OCI-LY1 (cell line): ENCODE measurements around the gene MIS18A.
A peak's percentile ranks its signal among the peaks of the same experiment; 100 is the strongest.

Source experiments
- H2AFZ ChIP-seq: fragments of 200-600 bp; sonication (generic), shearing (Covaris generic); 2 replicates; pipeline ENCODE4 v1.6.0; 2014; ENCODE audit warnings: antibody characterized with exemption, mild to moderate bottlenecking, low read length
- H3F3A ChIP-seq: fragments of 200-600 bp; sonication (generic), shearing (Covaris generic); 2 replicates; pipeline ENCODE4 v1.6.0; 2014; ENCODE audit warnings: mild to moderate bottlenecking, antibody characterized with exemption, low read length, moderate library complexity; ENCODE audit not compliant: insufficient read depth
- H3K27ac ChIP-seq: fragments of 200-600 bp; sonication (generic); 2 replicates; pipeline ENCODE4 v1.5.1; 2014; ENCODE audit warnings: low read length, mixed run types, mild to moderate bottlenecking, low read depth; ENCODE audit not compliant: poor library complexity, severe bottlenecking
- H3K27me3 ChIP-seq: fragments of 200-600 bp; sonication (generic); 2 replicates; pipeline ENCODE4 v1.6.0; 2014; ENCODE audit warnings: antibody characterized with exemption, mild to moderate bottlenecking, low read length, moderate library complexity; ENCODE audit not compliant: insufficient read depth
- H3K36me3 ChIP-seq: fragments of 200-600 bp; sonication (generic); 2 replicates; pipeline ENCODE4 v1.6.1; 2014; ENCODE audit warnings: mild to moderate bottlenecking, antibody characterized with exemption, low read length, moderate library complexity, mixed read lengths; ENCODE audit not compliant: insufficient read depth
- H3K4me1 ChIP-seq: fragments of 200-600 bp; sonication (generic); 2 replicates; pipeline ENCODE4 v1.5.1; 2014; ENCODE audit warnings: mild to moderate bottlenecking, low read length, moderate library complexity; ENCODE audit not compliant: insufficient read depth, severe bottlenecking
- H3K4me2 ChIP-seq: fragments of 200-600 bp; sonication (generic), shearing (Covaris generic); 2 replicates; pipeline ENCODE4 v1.6.1; 2014; ENCODE audit warnings: low read length
- H3K4me3 ChIP-seq: fragments of 200-600 bp; sonication (generic); 2 replicates; pipeline ENCODE4 v1.5.1; 2014; ENCODE audit warnings: low read length, low read depth, mild to moderate bottlenecking, mixed read lengths; ENCODE audit not compliant: poor library complexity, severe bottlenecking
- H3K79me2 ChIP-seq: fragments of 200-600 bp; shearing (Covaris generic); 2 replicates; pipeline ENCODE4 v1.6.1; 2016; ENCODE audit warnings: mixed run types, low read length, mixed read lengths; ENCODE audit not compliant: insufficient read depth
- H3K9ac ChIP-seq: fragments of 200-600 bp; sonication (generic), shearing (Covaris generic); 2 replicates; pipeline ENCODE4 v1.6.1; 2014; ENCODE audit warnings: mild to moderate bottlenecking, low read length, mixed read lengths
- H3K9me2 ChIP-seq: fragments of 200-600 bp; sonication (generic), shearing (Covaris generic); 2 replicates; pipeline ENCODE4 v1.6.1; 2014; ENCODE audit warnings: low read depth, mild to moderate bottlenecking, low read length, mixed read lengths
- H3K9me3 ChIP-seq: fragments of 200-600 bp; shearing (Covaris generic); 2 replicates; pipeline ENCODE4 v1.6.1; 2014; ENCODE audit warnings: low read length, mixed read lengths
- H4K20me1 ChIP-seq: fragments of 200-600 bp; sonication (generic), shearing (Covaris generic); 2 replicates; pipeline ENCODE4 v1.6.0; 2016; ENCODE audit warnings: mild to moderate bottlenecking, low read length; ENCODE audit not compliant: insufficient read depth
- CTCF ChIP-seq: fragments of 200-600 bp; sonication (generic), shearing (Covaris generic); IDR thresholded peaks from 2 replicates; pipeline ENCODE4 v1.5.1; 2017; ENCODE audit warnings: mild to moderate bottlenecking, antibody characterized with exemption, low read length, moderate library complexity, mixed read lengths
- EZH2 ChIP-seq: fragments of 200-600 bp; sonication (generic), shearing (Covaris generic); IDR thresholded peaks from 2 replicates; pipeline ENCODE4 v1.8.0; 2017; ENCODE audit warnings: borderline replicate concordance, mixed run types, mild to moderate bottlenecking, antibody characterized with exemption, low read length, moderate library complexity, mixed read lengths

Gene MIS18A

GRCh38 chr21:32278518-32279376, at the start of gene MIS18A:
TSS of gene MIS18A (minus strand) at chr21:32279049. CDS start at chr21:32279014, 35 bp downstream.
- H3K4me2 ChIP-seq = peak within 1 kb of the TSS; percentile 79
- peak within 1 kb of the TSS; percentile 43 for H3K27ac ChIP-seq
- peak within 1 kb of the TSS; percentile 79 for H3K4me3 ChIP-seq
- no peak for TF ChIP-seq CTCF
- H3K9me2 ChIP-seq = no peaks in the 10 kb centered on the region
- H4K20me1 ChIP-seq = no peaks in the 10 kb centered on the region
- H3F3A ChIP-seq = no peaks in the 10 kb centered on the region
- 0 out of 2 replicates have a peak within 1 kb of the TSS, but pooled peaks have one; percentile 1 for H2AFZ ChIP-seq
- H3K9ac ChIP-seq = peak within 1 kb of the TSS; percentile 74
- H3K9me3 ChIP-seq = no peaks in the 10 kb centered on the region
- peaks cover 8% of the 10 kb centered on the region; the same call in 1 of the 2 replicates for H3K79me2 ChIP-seq
- H3K36me3 ChIP-seq = no peaks in the 10 kb centered on the region; the same call in 1 of the 2 replicates
- H3K27me3 ChIP-seq = no peaks in the 10 kb centered on the region
- H3K4me1 ChIP-seq = peaks cover 19% of the 10 kb centered on the region

GRCh38 chr21:32328595-32328994, 49.7 kb upstream of the MIS18A start:
- Histone ChIP-seq H3K4me1 (no peaks in the 10 kb centered on the region), H3K9me3 (no peaks in the 10 kb centered on the region), H3K36me3 (peaks cover 100% of the 10 kb centered on the region), H4K20me1 (no peaks in the 10 kb centered on the region), H2AFZ (no peak overlapping the region), H3K27me3 (no peaks in the 10 kb centered on the region), H3K79me2 (no peaks in the 10 kb centered on the region), H3K9me2 (no peaks in the 10 kb centered on the region), H3K9ac (no peak overlapping the region), H3F3A (no peaks in the 10 kb centered on the region), H3K4me3 (no peak overlapping the region), H3K27ac (no peak overlapping the region), H3K4me2 (no peak overlapping the region)
- TF ChIP-seq CTCF (no peak), EZH2 (no peak)

- peaks cover 100% of the 10 kb centered on the region for H3K36me3 ChIP-seq
Observed at GRCh38 chr21:32325706-32326105, 46.9 kb upstream of the MIS18A start.

More at GRCh38 chr21:32325706-32326105, 46.9 kb upstream of the MIS18A start:
- no peak overlapping the region for H3K9ac ChIP-seq
- no peaks in the 10 kb centered on the region for H3K9me2 ChIP-seq
- H3K4me2 ChIP-seq = no peak overlapping the region
- H3K27me3 ChIP-seq = no peaks in the 10 kb centered on the region
- H3F3A ChIP-seq = no peaks in the 10 kb centered on the region
- no peaks in the 10 kb centered on the region for H3K4me1 ChIP-seq
- H2AFZ ChIP-seq = no peak overlapping the region
- H3K27ac ChIP-seq = no peak overlapping the region
- H3K4me3 ChIP-seq = no peak overlapping the region
- H3K79me2 ChIP-seq = no peaks in the 10 kb centered on the region
- TF ChIP-seq CTCF (no peak), EZH2 (no peak)
- no peaks in the 10 kb centered on the region for H4K20me1 ChIP-seq
- H3K9me3 ChIP-seq = no peaks in the 10 kb centered on the region
